Panc1 (cell line): Measurements from ENCODE around the gene ARID5A. TPM values are rescaled to one million over a fixed set of nuclear protein-coding genes. Genes with fewer than 3 reads are reported as not detected.

Experiments
- ATAC-seq: fragments of 200-7000 bp; cut with Tn5 transposase; 2 replicates; pipeline ENCODE4 v1.9.1; 2020; ENCODE audit warnings: mild to moderate bottlenecking, moderate library complexity
- BruUV-seq: library from RNA; stranded (reverse); fragments of 400-500 nt; replicated peaks from 2 replicates; lab custom pipeline; 2021; lab: Mats Ljungman, UMichigan
- CTCF ChIA-PET: fragments of 300-600 bp; sonication (Branson Sonifier 250); formaldehyde crosslinking; loops from one replicate; lab custom pipeline; 2022; ENCODE audit warnings: antibody characterized with exemption; lab: Charles Lee
- POLR2A ChIA-PET: fragments of 300-600 bp; sonication (Branson Sonifier 250); formaldehyde crosslinking; loops from one replicate; lab custom pipeline; 2022; ENCODE audit warnings: antibody characterized with exemption; lab: Charles Lee
- DNase-seq: peaks from one replicate; pipeline ENCODE4 v3.0.0-alpha.2; 2010; ENCODE audit warnings: low read depth, low spot score
- H3K27ac ChIP-seq: 2 replicates; pipeline ENCODE4 v1.5.1; 2011; ENCODE audit warnings: mild to moderate bottlenecking, low read length, inconsistent platforms
- H3K27me3 ChIP-seq: fragments of 200-500 bp; sonication (Bioruptor generic); 2 replicates; pipeline ENCODE4 v1.6.0; 2014; ENCODE audit warnings: low read length, inconsistent platforms; ENCODE audit not compliant: control insufficient read depth, insufficient read depth
- H3K36me3 ChIP-seq: fragments of 200-500 bp; sonication (Bioruptor generic); 2 replicates; pipeline ENCODE4 v1.5.1; 2014; ENCODE audit warnings: inconsistent platforms, mild to moderate bottlenecking, low read length, moderate library complexity; ENCODE audit not compliant: control insufficient read depth, insufficient read depth
- H3K4me1 ChIP-seq: 2 replicates; pipeline ENCODE4 v1.5.1; 2011; ENCODE audit warnings: inconsistent platforms, mild to moderate bottlenecking, low read length, moderate library complexity; ENCODE audit not compliant: control insufficient read depth, insufficient read depth
- H3K4me3 ChIP-seq, 2 experiments: 2 replicates each; pipeline ENCODE4 v1.5.1; 2011 to 2012; ENCODE audit warnings: low read depth in 2 of 2, low read length in 2 of 2, mild to moderate bottlenecking in 2 of 2, inconsistent platforms in 1 of 2, moderate library complexity in 1 of 2
- H3K9me3 ChIP-seq: fragments of 200-500 bp; sonication (Bioruptor generic); 2 replicates; pipeline ENCODE4 v1.5.1; 2014; ENCODE audit warnings: low read depth, mild to moderate bottlenecking, inconsistent platforms, low read length, moderate library complexity; ENCODE audit not compliant: control insufficient read depth, insufficient read depth
- CTCF ChIP-seq: fragments of 450-650 bp; IDR thresholded peaks from 2 replicates; pipeline ENCODE4 v1.5.1; 2017; ENCODE audit warnings: mild to moderate bottlenecking
- POLR2AphosphoS5 ChIP-seq: IDR thresholded peaks from 2 replicates; pipeline ENCODE4 v1.6.1; 2012; ENCODE audit warnings: mild to moderate bottlenecking, low read depth, low read length, moderate library complexity
- REST ChIP-seq, 2 experiments: IDR thresholded peaks; 2 replicates each; pipeline ENCODE4 v1.6.1; 2011 to 2012; ENCODE audit warnings: low read depth in 2 of 2, control low read depth in 1 of 2, low read length in 1 of 2, mild to moderate bottlenecking in 1 of 2, moderate library complexity in 1 of 2; ENCODE audit not compliant: insufficient read depth in 1 of 2
- SIN3A ChIP-seq: IDR thresholded peaks from 2 replicates; pipeline ENCODE4 v1.6.1; 2012; ENCODE audit warnings: low read depth, mild to moderate bottlenecking, low read length, moderate library complexity, borderline replicate concordance; ENCODE audit not compliant: insufficient read depth
- TCF7L2 ChIP-seq: IDR thresholded peaks from 2 replicates; pipeline ENCODE4 v1.6.1; 2011; ENCODE audit warnings: mild to moderate bottlenecking, low read depth, low read length, inconsistent platforms
- in situ Hi-C: cut with HindIII; loops from 2 replicates; pipeline ENCODE4 v1.10.0; 2016; ENCODE audit warnings: low sequenced_read_pairs, low pct_unique_long_range_greater_than_20kb
- intact Hi-C: fragments of 100-400 bp; cut with micrococcal nuclease; formaldehyde crosslinking; loops from one replicate; pipeline ENCODE4 v1.10.0; 2022; ENCODE audit not compliant: unreplicated experiment
- total RNA-seq: library from RNA; stranded (reverse); gene quantifications from one replicate; pipeline ENCODE4 v1.2.1, GENCODE V29; 2021; ENCODE audit not compliant: unreplicated experiment

The ARID5A gene
- total RNA-seq, 1 experiment from 2014 or later: 19.3 TPM

- no peaks in the 10 kb centered on the region for H3K36me3 ChIP-seq
- no TSS peak for BruUV-seq
- ATAC-seq (no peak), DNase-seq (no peak)
- ChIA-PET POLR2A (no interaction called here), CTCF (no interaction called here)
- H3K9me3 ChIP-seq: no peaks in the 10 kb centered on the region
- H3K4me1 ChIP-seq: peaks cover 4% of the 10 kb centered on the region; the same call in 1 of the 2 replicates
- intact Hi-C loops (no loop called here), in situ Hi-C loops (no loop called here)
- no peaks in the 10 kb centered on the region for H3K27me3 ChIP-seq
- H3K4me3 ChIP-seq: no peak overlapping the region
- no peak for TF ChIP-seq REST (IDR thresholded peaks at IDR 0.05; ENCODE audit: insufficient read depth in 1 of 2, low read depth in 2 of 2, low read length in 1 of 2)
- no peak for TF ChIP-seq SIN3A
- TF ChIP-seq CTCF: no peak
- TF ChIP-seq TCF7L2: no peak
- no peak for TF ChIP-seq POLR2AphosphoS5
- H3K27ac ChIP-seq: no peak overlapping the region
Observed at GRCh38 chr2:96550787-96551604, 14.4 kb downstream of the ARID5A start.

GRCh38 chr2:96551605-96552314, 15.2 kb downstream of the ARID5A start:
- Histone ChIP-seq H3K9me3 (no peaks in the 10 kb centered on the region), H3K27me3 (no peaks in the 10 kb centered on the region), H3K36me3 (no peaks in the 10 kb centered on the region), H3K27ac (no peak overlapping the region), H3K4me1 (peaks cover 8% of the 10 kb centered on the region), H3K4me3 (no peak overlapping the region)
- ChIA-PET CTCF (no interaction called here), POLR2A (no interaction called here)
- in situ Hi-C loops (no loop called here), intact Hi-C loops (no loop called here)
- DNase-seq (no peak), ATAC-seq (no peak)
- TF ChIP-seq REST (IDR thresholded peaks at IDR 0.05; ENCODE audit: insufficient read depth in 1 of 2, low read depth in 2 of 2, low read length in 1 of 2): no peak
- TF ChIP-seq SIN3A: no peak
- TF ChIP-seq CTCF: no peak
- BruUV-seq: no TSS peak
